PC-3 (cell line): ENCODE data around the gene SPEF2. TPM values are rescaled to one million over a fixed set of nuclear protein-coding genes. Genes with fewer than 3 reads are reported as not detected.

Experiments used
- ATAC-seq: fragments of 200-7000 bp; cut with Tn5 transposase; 2 replicates; pipeline ENCODE4 v1.9.1; 2020; ENCODE audit warnings: mild to moderate bottlenecking, moderate library complexity
- BruUV-seq: library from RNA; stranded (reverse); fragments of 400-500 nt; replicated peaks from 2 replicates; lab custom pipeline; 2021; lab: Mats Ljungman, UMichigan
- CTCF ChIA-PET: fragments of 300-600 bp; sonication (Branson Sonifier 250); formaldehyde crosslinking; loops from one replicate; lab custom pipeline; 2022; ENCODE audit warnings: antibody characterized with exemption; lab: Charles Lee
- POLR2A ChIA-PET: fragments of 300-600 bp; sonication (Branson Sonifier 250); formaldehyde crosslinking; loops from one replicate; lab custom pipeline; 2022; ENCODE audit warnings: antibody characterized with exemption; ENCODE audit not compliant: unreplicated experiment; lab: Charles Lee
- DNase-seq: peaks from one replicate; pipeline ENCODE4 v3.0.0-alpha.2; 2015
- H2AFZ ChIP-seq: fragments of 300-600 bp; sonication (generic); 2 replicates; pipeline ENCODE4 v1.6.0; 2016; ENCODE audit warnings: antibody characterized with exemption, low read length
- H3F3A ChIP-seq: fragments of 300-600 bp; sonication (generic); one replicate; pipeline ENCODE4 v1.6.0; 2017; ENCODE audit warnings: antibody characterized with exemption, low read length, control low read depth, mild to moderate bottlenecking; ENCODE audit not compliant: unreplicated experiment
- H3K27ac ChIP-seq: fragments of 300-600 bp; sonication (generic); 2 replicates; pipeline ENCODE4 v1.5.1; 2016; ENCODE audit warnings: mild to moderate bottlenecking, low read length
- H3K27me3 ChIP-seq: fragments of 300-600 bp; sonication (generic); 2 replicates; pipeline ENCODE4 v1.6.1; 2016; ENCODE audit warnings: low read length, mixed read lengths
- H3K36me3 ChIP-seq: fragments of 300-600 bp; sonication (generic); 2 replicates; pipeline ENCODE4 v1.6.1; 2016; ENCODE audit warnings: low read depth, mixed run types, low read length, mixed read lengths
- H3K4me1 ChIP-seq: fragments of 300-600 bp; sonication (generic); 2 replicates; pipeline ENCODE4 v1.5.1; 2016; ENCODE audit warnings: low read length; ENCODE audit not compliant: insufficient read depth
- H3K4me2 ChIP-seq: fragments of 300-600 bp; sonication (generic); 2 replicates; pipeline ENCODE4 v1.6.0; 2016; ENCODE audit warnings: low read length
- H3K4me3 ChIP-seq: fragments of 300-600 bp; sonication (generic); 2 replicates; pipeline ENCODE4 v1.5.1; 2016; ENCODE audit warnings: mild to moderate bottlenecking, low read length, mixed read lengths
- H3K79me2 ChIP-seq: fragments of 300-600 bp; sonication (generic); 2 replicates; pipeline ENCODE4 v1.6.1; 2017; ENCODE audit warnings: low read length, mixed read lengths
- H3K9ac ChIP-seq: fragments of 300-600 bp; sonication (generic); 2 replicates; pipeline ENCODE4 v1.6.0; 2016; ENCODE audit warnings: mild to moderate bottlenecking, low read length
- H3K9me2 ChIP-seq: fragments of 300-600 bp; sonication (generic); replicated peaks from 2 replicates; pipeline ENCODE4 v1.6.1; 2016; ENCODE audit warnings: mixed run types, low read length, mixed read lengths
- H3K9me3 ChIP-seq: fragments of 300-600 bp; sonication (generic); 2 replicates; pipeline ENCODE4 v1.6.1; 2016; ENCODE audit warnings: low read length, mixed read lengths
- H4K20me1 ChIP-seq: fragments of 300-600 bp; sonication (generic); 2 replicates; pipeline ENCODE4 v1.6.1; 2016; ENCODE audit warnings: low read length, mixed read lengths
- CTCF ChIP-seq: fragments of 300-600 bp; sonication (generic); conservative IDR thresholded peaks from 2 replicates; pipeline ENCODE4 v1.5.1; 2017; ENCODE audit warnings: antibody characterized with exemption, low read depth, mild to moderate bottlenecking, low read length
- EZH2 ChIP-seq: fragments of 300-600 bp; sonication (generic); IDR thresholded peaks from one replicate; pipeline ENCODE4 v1.6.1; 2017; ENCODE audit warnings: antibody characterized with exemption, mild to moderate bottlenecking, low read length; ENCODE audit not compliant: unreplicated experiment
- EZH2phosphoT487 ChIP-seq: fragments of 300-600 bp; sonication (generic); IDR thresholded peaks from 2 replicates; pipeline ENCODE4 v1.6.1; 2018; ENCODE audit warnings: mild to moderate bottlenecking, antibody characterized with exemption, low read length, borderline replicate concordance
- intact Hi-C: fragments of 100-400 bp; cut with micrococcal nuclease; formaldehyde crosslinking; loops from 2 replicates; pipeline ENCODE4 v1.9.0; 2023
- total RNA-seq: library from RNA; depleted of rRNA; stranded (reverse); fragments of >200 nt; gene quantifications from 2 replicates; pipeline ENCODE4 v1.2.3, GENCODE V29; 2014

SPEF2 gene
- total RNA-seq, 1 experiment from 2014 or later: 2.3 TPM

- H3K27ac ChIP-seq: no peak overlapping the region
- no peak overlapping the region for H3K4me3 ChIP-seq
- no TSS peak for BruUV-seq
- ChIA-PET POLR2A (no interaction called here), CTCF (no interaction called here)
- H3F3A ChIP-seq: no peaks in the 10 kb centered on the region
- H3K36me3 ChIP-seq: no peaks in the 10 kb centered on the region
- no peak overlapping the region for H2AFZ ChIP-seq
- no peaks in the 10 kb centered on the region for H3K79me2 ChIP-seq
- ATAC-seq (no peak), DNase-seq (no peak)
- peaks cover 20% of the 10 kb centered on the region for H3K4me1 ChIP-seq
- H3K9me3 ChIP-seq: no peaks in the 10 kb centered on the region
- no peaks in the 10 kb centered on the region for H3K27me3 ChIP-seq
- no peak overlapping the region for H3K9ac ChIP-seq
- no peaks in the 10 kb centered on the region for H3K9me2 ChIP-seq
- no peak overlapping the region for H3K4me2 ChIP-seq
- no peak for TF ChIP-seq CTCF
- no peak for TF ChIP-seq EZH2phosphoT487
- TF ChIP-seq EZH2: no peak
- H4K20me1 ChIP-seq: no peaks in the 10 kb centered on the region
- intact Hi-C loops: loop anchor here (2.0 kb wide), 1 partner anchor 80 kb away; no protein-coding TSS in a partner anchor
Measured at GRCh38 chr5:35778259-35778769, 160.7 kb downstream of the SPEF2 start.

- intact Hi-C loops: no loop called here
- CTCF ChIA-PET: no interaction called here
Measured at GRCh38 chr5:35780236-35780635, 162.6 kb downstream of the SPEF2 start.

More at GRCh38 chr5:35780236-35780635, 162.6 kb downstream of the SPEF2 start:
- no peak overlapping the region for H3K4me2 ChIP-seq
- H3K36me3 ChIP-seq: no peaks in the 10 kb centered on the region
- no peaks in the 10 kb centered on the region for H3K9me3 ChIP-seq
- no peaks in the 10 kb centered on the region for H3K9me2 ChIP-seq
- no TSS peak for BruUV-seq
- DNase-seq: no peak
- no peak for ATAC-seq
- H3K79me2 ChIP-seq: no peaks in the 10 kb centered on the region
- H3K4me3 ChIP-seq: no peak overlapping the region
- H3K27me3 ChIP-seq: no peaks in the 10 kb centered on the region
- peaks cover 8% of the 10 kb centered on the region for H3K4me1 ChIP-seq
- H3K9ac ChIP-seq: no peak overlapping the region
- no peak overlapping the region for H2AFZ ChIP-seq
- no peaks in the 10 kb centered on the region for H4K20me1 ChIP-seq
- POLR2A ChIA-PET: no interaction called here
- no peaks in the 10 kb centered on the region for H3F3A ChIP-seq
- no peak overlapping the region for H3K27ac ChIP-seq
- no peak for TF ChIP-seq CTCF
- no peak for TF ChIP-seq EZH2
- TF ChIP-seq EZH2phosphoT487: no peak
